Activated CD4-positive, CD25-positive, alpha-beta regulatory T cell (primary cell): ENCODE results near the gene KAZN.

Experiments
- DNase-seq, 4 experiments: peaks; one replicate each; lab custom pipeline; 2025; lab: John Stamatoyannopoulos, UW

Gene KAZN

DNA sequence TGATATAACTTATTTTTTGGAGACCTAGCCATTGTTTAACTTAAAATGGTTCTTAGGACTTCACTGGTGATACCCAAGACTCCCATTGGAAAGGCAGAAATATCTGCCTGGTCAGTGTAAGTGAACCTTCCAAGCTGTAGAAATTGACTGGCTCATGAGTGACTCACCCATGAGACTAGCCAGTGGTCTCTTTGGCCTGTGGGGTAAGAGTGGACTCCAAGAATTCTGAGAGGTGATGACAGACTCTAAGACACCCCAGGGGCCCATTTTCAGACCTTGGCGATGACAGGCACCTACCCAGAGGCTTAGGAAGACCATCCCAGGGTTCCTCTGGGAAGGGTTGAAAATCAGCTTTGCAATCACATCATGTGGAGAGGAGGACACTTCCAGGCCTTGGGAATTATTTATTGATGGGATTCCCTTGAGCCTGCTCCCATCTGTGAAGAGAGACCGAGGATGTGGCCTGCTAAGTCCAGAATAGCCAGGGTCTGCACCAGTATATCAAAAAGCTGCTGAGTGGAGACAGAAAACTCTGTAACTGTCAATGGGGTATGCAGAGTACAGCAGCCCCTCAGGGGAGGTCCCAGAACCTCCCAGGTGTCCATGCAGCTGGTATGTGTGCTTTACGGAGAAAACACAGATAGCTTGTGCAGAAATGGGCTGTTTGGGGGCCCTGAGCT is 78.9 kb downstream of the KAZN start:
- no peak for DNase-seq

DNA sequence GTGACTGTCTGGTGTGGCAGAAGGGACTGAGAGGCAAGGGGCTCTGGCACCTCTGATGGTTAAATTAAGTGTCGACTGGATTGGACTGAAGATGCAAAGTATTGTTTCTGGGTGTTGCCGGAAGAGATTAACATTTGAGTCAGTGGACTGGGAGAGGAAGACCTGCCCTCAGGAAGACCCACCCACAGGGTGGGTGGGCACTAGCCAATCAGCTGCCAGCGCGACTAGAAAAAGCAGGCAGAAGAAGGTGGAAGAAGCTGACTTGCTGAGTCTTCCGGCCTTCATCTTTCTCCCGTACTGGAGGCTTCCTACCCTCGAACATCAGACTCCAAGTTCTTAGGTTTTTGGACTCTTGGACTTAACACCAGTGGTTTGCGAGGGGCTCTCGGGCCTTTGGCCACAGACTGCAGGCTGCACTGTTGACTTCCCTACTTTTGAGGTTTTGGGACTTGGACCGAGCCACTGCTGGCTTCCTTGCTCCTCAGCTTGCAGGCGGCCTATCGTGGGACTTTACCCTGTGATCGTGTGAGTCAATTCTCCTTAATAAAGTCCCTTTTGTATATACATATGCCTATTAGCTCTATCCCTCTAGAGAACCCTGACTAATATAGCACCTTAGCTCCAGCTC is 79.6 kb downstream of the KAZN start:
- no peak for DNase-seq

- DNase-seq: no peak
Observed at GRCh38 chr1:14679027-14679688, 80.7 kb downstream of the KAZN start.

DNA sequence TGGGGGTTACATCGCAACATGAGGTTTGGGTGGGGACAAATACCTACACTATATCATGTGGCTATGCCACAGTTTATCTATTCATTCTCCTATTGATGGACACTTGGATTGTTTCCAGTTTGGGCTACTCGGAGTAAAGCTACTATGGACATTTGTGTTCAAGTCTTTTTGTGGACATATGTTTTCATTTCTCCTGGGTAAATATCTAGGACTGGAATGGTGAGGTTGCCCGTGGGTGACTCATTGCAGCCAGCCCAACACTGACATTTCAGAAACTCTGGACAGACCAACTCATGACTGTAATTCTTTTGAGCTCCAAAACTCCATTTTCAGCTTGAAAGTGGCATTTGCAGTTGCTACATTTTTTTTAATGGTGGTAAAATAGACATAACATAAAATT is 82.7 kb downstream of the KAZN start:
- no peak for DNase-seq

DNA sequence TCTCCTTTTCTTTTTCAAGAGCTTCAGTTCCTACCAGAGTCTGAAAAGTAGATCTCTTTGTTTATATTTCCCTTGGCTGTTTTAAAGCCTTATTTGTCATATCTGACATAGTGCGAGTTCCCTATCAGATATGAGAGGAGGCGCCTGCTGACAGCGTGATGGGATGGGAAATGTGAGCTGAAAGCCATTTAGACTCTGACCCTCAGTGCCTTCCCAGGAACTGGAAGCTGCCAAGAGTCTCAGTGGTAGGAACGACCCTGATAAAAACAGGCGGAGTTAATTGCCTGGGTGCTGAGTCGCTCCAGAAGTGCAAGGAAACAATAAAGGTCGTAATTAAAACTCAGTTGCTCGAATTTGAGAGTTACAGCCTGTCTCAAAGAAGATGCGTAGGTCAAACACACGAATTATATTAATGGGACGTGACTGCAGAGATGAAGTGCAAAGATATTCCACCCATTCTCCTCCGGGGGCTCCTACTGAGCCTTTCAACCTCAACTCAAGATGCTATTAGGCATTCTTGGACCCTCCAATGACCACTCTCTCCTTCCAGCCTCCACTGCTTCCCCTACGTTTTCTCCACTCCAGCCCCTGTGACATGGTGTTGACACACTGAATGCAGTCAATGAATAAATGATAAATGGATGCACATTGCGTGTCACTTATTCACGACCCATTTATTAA is 84.6 kb downstream of the KAZN start:
- no peak for DNase-seq

- DNase-seq: no peak
Observed at GRCh38 chr1:14685078-14685477, 86.6 kb downstream of the KAZN start.

DNA sequence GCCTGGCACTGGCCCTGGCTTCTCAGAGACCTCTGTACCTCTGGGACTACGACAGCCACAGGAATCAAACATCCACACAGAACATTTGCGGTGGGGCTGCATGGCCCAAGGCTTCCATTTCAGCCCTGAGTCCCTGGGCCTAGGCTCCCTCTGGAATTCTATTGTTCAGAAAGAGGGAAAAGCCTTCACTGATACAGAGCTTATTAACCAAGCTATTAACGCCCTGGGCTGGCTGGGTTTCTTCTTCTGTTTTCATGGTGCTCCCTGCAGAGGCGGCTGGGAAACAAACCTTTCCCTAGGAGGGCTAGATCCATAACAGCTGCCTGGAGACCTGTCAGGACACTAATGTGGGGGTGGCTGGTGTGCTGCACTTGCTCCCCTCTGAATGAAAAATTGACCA is 88.2 kb downstream of the KAZN start:
- DNase-seq: no peak

GRCh38 chr1:14687147-14687546 is 88.7 kb downstream of the KAZN start:
- DNase-seq: no peak

- no peak for DNase-seq
Observed at GRCh38 chr1:14689996-14690615, 91.6 kb downstream of the KAZN start.

- no peak for DNase-seq
Observed at GRCh38 chr1:14693949-14694348, 95.5 kb downstream of the KAZN start.

- no peak for DNase-seq
Observed at GRCh38 chr1:14694589-14694988, 96.1 kb downstream of the KAZN start.

- no peak for DNase-seq
Observed at GRCh38 chr1:14696761-14697160, 98.3 kb downstream of the KAZN start.

GRCh38 chr1:14697353-14697752 is 98.9 kb downstream of the KAZN start:
- no peak for DNase-seq

- no peak for DNase-seq
Observed at GRCh38 chr1:14698314-14698713, 99.8 kb downstream of the KAZN start.

DNA sequence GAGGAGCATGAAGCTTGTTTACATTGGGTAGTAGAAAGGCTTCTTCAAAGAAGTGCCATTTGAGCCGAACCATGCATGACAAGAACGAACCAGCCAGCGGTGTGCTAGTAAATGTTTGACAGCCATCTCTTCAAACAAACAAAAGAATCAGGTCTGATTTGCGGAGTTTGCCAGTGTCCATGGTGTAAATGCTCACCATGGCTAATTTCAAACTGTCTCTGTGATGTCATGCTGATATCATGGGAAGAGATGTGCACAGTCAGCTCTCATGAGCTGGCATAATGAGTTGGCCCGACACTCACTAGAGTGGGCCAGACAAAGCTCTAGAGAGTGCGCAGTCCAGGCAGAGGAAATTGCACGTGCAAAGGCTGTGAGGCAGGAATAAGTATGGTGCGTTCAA is 101.1 kb downstream of the KAZN start:
- DNase-seq: no peak

DNA sequence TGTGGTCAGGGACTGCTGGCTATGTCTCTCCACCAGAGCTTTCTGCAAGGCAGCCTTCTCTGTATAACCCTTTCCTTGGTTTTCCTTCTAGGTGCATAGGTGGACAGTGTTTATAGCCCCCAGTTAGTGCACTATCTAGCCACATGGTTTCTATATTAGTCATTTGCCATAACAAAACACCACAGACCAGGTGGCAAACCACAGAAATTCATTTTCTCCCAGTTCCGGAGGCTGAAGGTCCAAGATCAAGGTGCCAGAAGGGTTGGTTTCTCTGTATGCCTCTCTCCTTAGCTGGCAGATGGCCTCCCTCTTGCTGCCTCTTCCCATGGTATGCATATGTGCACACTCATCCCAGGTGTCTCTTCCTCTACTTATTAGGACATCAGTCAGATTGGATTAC is 106.4 kb downstream of the KAZN start:
- no peak for DNase-seq

DNA sequence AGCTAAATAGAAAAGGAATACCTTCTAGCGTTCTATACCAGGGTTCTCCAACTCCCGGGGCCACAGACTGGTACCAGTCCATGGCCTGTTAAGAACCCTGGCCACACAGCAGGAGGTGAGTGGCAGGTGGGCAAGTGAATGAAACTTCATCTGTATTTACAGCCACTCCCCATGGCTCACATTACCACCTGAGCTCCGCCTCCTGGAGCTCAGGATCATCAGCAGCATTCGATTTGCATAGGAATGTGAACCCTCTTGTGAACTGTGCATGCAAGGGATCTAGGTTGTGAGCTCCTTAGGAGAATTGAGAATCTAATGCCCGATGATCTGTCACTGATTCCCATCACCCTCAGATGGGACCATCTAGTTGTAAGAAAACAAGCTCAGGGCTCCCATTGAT is 107.3 kb downstream of the KAZN start:
- no peak for DNase-seq

DNA sequence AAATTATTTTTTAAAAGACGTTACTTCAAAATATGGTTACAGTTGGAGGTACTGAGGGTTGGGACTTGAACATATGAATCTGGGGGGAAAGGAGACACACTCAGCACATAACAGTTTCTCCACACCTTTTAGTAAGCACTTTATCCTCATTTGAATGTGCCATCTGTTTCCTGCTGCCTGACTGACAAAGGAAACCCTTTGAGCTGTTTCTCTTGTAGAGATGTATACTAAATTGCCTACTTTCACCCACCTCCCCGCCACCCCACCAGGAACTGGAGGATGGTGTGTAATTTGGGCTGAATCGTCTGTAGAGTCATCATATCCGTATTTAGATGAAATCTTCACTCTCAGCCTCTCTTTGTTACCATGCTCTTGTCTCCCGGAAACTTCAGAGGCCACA is 108.1 kb downstream of the KAZN start:
- no peak for DNase-seq

GRCh38 chr1:14707531-14708445 is 109.3 kb downstream of the KAZN start:
- no peak for DNase-seq

- DNase-seq: no peak
Observed at GRCh38 chr1:14710331-14710730, 111.8 kb downstream of the KAZN start.

DNA sequence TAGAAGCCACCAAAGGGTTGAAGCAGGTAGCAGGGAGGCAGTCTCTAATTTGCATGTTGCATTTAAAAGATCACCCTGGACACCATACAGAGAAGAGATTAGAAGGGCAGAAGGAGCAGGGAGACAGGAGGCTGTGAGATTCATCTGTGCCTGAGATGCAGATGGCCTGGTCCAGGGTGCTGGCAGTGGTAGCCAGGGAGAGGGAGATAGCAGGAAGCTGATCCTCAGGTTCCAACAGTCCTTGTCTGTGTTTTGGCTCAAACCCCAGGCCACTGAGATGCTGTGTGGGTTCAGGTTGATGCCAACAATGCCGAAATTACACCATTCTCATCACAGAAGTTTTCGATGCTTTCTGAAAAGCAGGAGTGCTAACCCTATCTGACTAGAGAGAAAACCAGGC is 113.7 kb downstream of the KAZN start:
- no peak for DNase-seq
